Measurements from ENCODE around the gene OR2AG2. TPM values are rescaled to one million over a fixed set of nuclear protein-coding genes. Genes with fewer than 3 reads are reported as not detected.

Gene OR2AG2
- total RNA-seq, 1 experiment from 2014 or later, result 0.18 TPM

GRCh38 chr11:6755953-6756347 lies 15.8 kb downstream of the OR2AG2 start:
- in situ Hi-C loops (cut with HindIII; ENCODE audit: low pct_unique_long_range_greater_than_20kb, low sequenced_read_pairs), result no loop called here
- TF ChIP-seq SIN3A (IDR thresholded peaks at IDR 0.05; ENCODE audit: borderline replicate concordance, insufficient read depth, low read depth, low read length), result no peak
- no peak for TF ChIP-seq POLR2AphosphoS5 (IDR thresholded peaks at IDR 0.05; ENCODE audit: low read depth, low read length)
- intact Hi-C loops (cut with micrococcal nuclease; ENCODE audit: unreplicated experiment), result loop anchor here (2.0 kb wide), 1 partner anchor 17 kb away; no protein-coding TSS in a partner anchor
- Histone ChIP-seq H3K4me1 (ENCODE audit: control insufficient read depth, insufficient read depth, low read length) (no peaks in the 10 kb centered on the region), H3K9me3 (ENCODE audit: control insufficient read depth, insufficient read depth, low read depth, low read length) (no peaks in the 10 kb centered on the region), H3K27ac (ENCODE audit: low read length) (no peak overlapping the region), H3K36me3 (ENCODE audit: control insufficient read depth, insufficient read depth, low read length) (no peaks in the 10 kb centered on the region), H3K4me3 (ENCODE audit: low read depth in 2 of 2, low read length in 2 of 2) (no peak overlapping the region), H3K27me3 (ENCODE audit: control insufficient read depth, insufficient read depth, low read length) (peaks cover 5% of the 10 kb centered on the region)
- no TSS peak for BruUV-seq (replicated peaks)
- ATAC-seq, result no peak
- POLR2A ChIA-PET, result no interaction called here
- CTCF ChIA-PET, result interaction anchor here (0.6 to 3.2 kb wide), 6 partner anchors 13 to 244 kb away, joined by 3 to 16 read pairs (median 4); no protein-coding TSS in a partner anchor
- no peak for DNase-seq (ENCODE audit: low read depth, low spot score)

GRCh38 chr11:6755303-6755952 lies 16.3 kb downstream of the OR2AG2 start:
- BruUV-seq (replicated peaks), result no TSS peak
- CTCF ChIA-PET, result interaction anchor here (0.5 to 3.2 kb wide), 13 partner anchors 13 to 788 kb away, joined by 3 to 16 read pairs (median 3); partner anchors contain the start of genes NLRP14 and ZNF214
- Histone ChIP-seq H3K4me1 (ENCODE audit: control insufficient read depth, insufficient read depth, low read length) (no peaks in the 10 kb centered on the region), H3K36me3 (ENCODE audit: control insufficient read depth, insufficient read depth, low read length) (no peaks in the 10 kb centered on the region), H3K27ac (ENCODE audit: low read length) (no peak overlapping the region), H3K27me3 (ENCODE audit: control insufficient read depth, insufficient read depth, low read length) (peaks cover 5% of the 10 kb centered on the region), H3K9me3 (ENCODE audit: control insufficient read depth, insufficient read depth, low read depth, low read length) (no peaks in the 10 kb centered on the region), H3K4me3 (ENCODE audit: low read depth in 2 of 2, low read length in 2 of 2) (no peak overlapping the region)
- in situ Hi-C loops (cut with HindIII; ENCODE audit: low pct_unique_long_range_greater_than_20kb, low sequenced_read_pairs), result no loop called here
- intact Hi-C loops (cut with micrococcal nuclease; ENCODE audit: unreplicated experiment), result no loop called here
- TF ChIP-seq CTCF (IDR thresholded peaks at IDR 0.05) (peak; percentile 98), POLR2AphosphoS5 (IDR thresholded peaks at IDR 0.05; ENCODE audit: low read depth, low read length) (no peak)
- POLR2A ChIA-PET, result no interaction called here
- ATAC-seq, result peak; percentile 70
- no peak for DNase-seq (ENCODE audit: low read depth, low spot score)

GRCh38 chr11:6747097-6747668 lies 24.6 kb downstream of the OR2AG2 start:
- intact Hi-C loops (cut with micrococcal nuclease; ENCODE audit: unreplicated experiment) (no loop called here), in situ Hi-C loops (cut with HindIII; ENCODE audit: low pct_unique_long_range_greater_than_20kb, low sequenced_read_pairs) (no loop called here)
- TF ChIP-seq CTCF (IDR thresholded peaks at IDR 0.05) (no peak), TCF7L2 (IDR thresholded peaks at IDR 0.05; ENCODE audit: low read depth, low read length) (no peak), SIN3A (IDR thresholded peaks at IDR 0.05; ENCODE audit: borderline replicate concordance, insufficient read depth, low read depth, low read length) (no peak), REST (IDR thresholded peaks at IDR 0.05; ENCODE audit: insufficient read depth in 1 of 2, low read depth in 2 of 2, low read length in 1 of 2) (no peak), POLR2AphosphoS5 (IDR thresholded peaks at IDR 0.05; ENCODE audit: low read depth, low read length) (no peak)
- ATAC-seq (no peak), DNase-seq (ENCODE audit: low read depth, low spot score) (no peak)
- BruUV-seq (replicated peaks), result no TSS peak
- Histone ChIP-seq H3K4me1 (ENCODE audit: control insufficient read depth, insufficient read depth, low read length) (no peaks in the 10 kb centered on the region), H3K36me3 (ENCODE audit: control insufficient read depth, insufficient read depth, low read length) (no peaks in the 10 kb centered on the region), H3K9me3 (ENCODE audit: control insufficient read depth, insufficient read depth, low read depth, low read length) (no peaks in the 10 kb centered on the region), H3K27ac (ENCODE audit: low read length) (no peak overlapping the region), H3K27me3 (ENCODE audit: control insufficient read depth, insufficient read depth, low read length) (peaks cover 58% of the 10 kb centered on the region), H3K4me3 (ENCODE audit: low read depth in 2 of 2, low read length in 2 of 2) (no peak overlapping the region)
- POLR2A ChIA-PET, result interaction anchor here (0.6 kb wide), 1 partner anchor 9 kb away, joined by 3 read pairs; no protein-coding TSS in a partner anchor
- CTCF ChIA-PET, result interaction anchor here (0.7 to 1.0 kb wide), 2 partner anchors 10 to 12 kb away, joined by 3 read pairs; no protein-coding TSS in a partner anchor

Data from Panc1 (cell line).